ENCODE results near the gene SLC13A4. TPM values are rescaled to one million over a fixed set of nuclear protein-coding genes. Genes with fewer than 3 reads are reported as not detected.

Gene SLC13A4
- total RNA-seq, 2 donors from 2014 or later: 1.8 to 3.2 TPM

GRCh38 chr7:135729230-135729629 is 1.2 kb upstream of the SLC13A4 start:
- TF ChIP-seq CTCF (conservative IDR thresholded peaks at IDR 0.05): no peak
- Histone ChIP-seq H3K4me1 (ENCODE audit: control insufficient read depth, insufficient read depth, low read length) (no peaks in the 10 kb centered on the region), H3K27me3 (ENCODE audit: control insufficient read depth, insufficient read depth, low read length, poor library complexity, severe bottlenecking) (no peaks in the 10 kb centered on the region), H3K9ac (ENCODE audit: extremely low read depth, low read length, poor library complexity, severe bottlenecking) (no peak overlapping the region), H3K27ac (ENCODE audit: low read depth, low read length) (no peak overlapping the region), H3K9me3 (ENCODE audit: control insufficient read depth, low read length) (no peaks in the 10 kb centered on the region), H3K36me3 (ENCODE audit: control insufficient read depth, insufficient read depth, low read length) (no peaks in the 10 kb centered on the region), H3K4me3 (ENCODE audit: low read length) (no peak overlapping the region)
- 91 to 100% methylated on average over 2 to 5 of the region's 5 CpGs for WGBS, 2 experiments (ENCODE audit: insufficient coverage in 1 of 2, insufficient read length in 1 of 2)
- peaks cover 24% of the 10 kb centered on the region for H3K4me1 Mint-ChIP-seq
- H3K27me3 Mint-ChIP-seq (ENCODE audit: insufficient read depth): no peaks in the 10 kb centered on the region
- no peak overlapping the region for H3K27ac Mint-ChIP-seq
- no peak for DNase-seq
- H3K4me3 Mint-ChIP-seq: no peak overlapping the region
- no peaks in the 10 kb centered on the region for H3K9me3 Mint-ChIP-seq
- H3K36me3 Mint-ChIP-seq (ENCODE audit: low read depth): no peaks in the 10 kb centered on the region

GRCh38 chr7:135726911-135727673 is 894 bp downstream of the SLC13A4 start:
- Histone ChIP-seq H3K9ac (ENCODE audit: extremely low read depth, low read length, poor library complexity, severe bottlenecking) (no peak overlapping the region), H3K27me3 (ENCODE audit: control insufficient read depth, insufficient read depth, low read length, poor library complexity, severe bottlenecking) (no peaks in the 10 kb centered on the region), H3K4me1 (ENCODE audit: control insufficient read depth, insufficient read depth, low read length) (no peaks in the 10 kb centered on the region), H3K9me3 (ENCODE audit: control insufficient read depth, low read length) (no peaks in the 10 kb centered on the region), H3K4me3 (ENCODE audit: low read length) (no peak overlapping the region), H3K36me3 (ENCODE audit: control insufficient read depth, insufficient read depth, low read length) (no peaks in the 10 kb centered on the region), H3K27ac (ENCODE audit: low read depth, low read length) (no peak overlapping the region)
- no peak overlapping the region for H3K27ac Mint-ChIP-seq
- no peaks in the 10 kb centered on the region for H3K36me3 Mint-ChIP-seq (ENCODE audit: low read depth)
- H3K4me1 Mint-ChIP-seq: peaks cover 28% of the 10 kb centered on the region
- no peak for TF ChIP-seq CTCF (conservative IDR thresholded peaks at IDR 0.05)
- H3K9me3 Mint-ChIP-seq: no peaks in the 10 kb centered on the region
- no peak for DNase-seq
- WGBS, 2 experiments (ENCODE audit: insufficient coverage in 1 of 2, insufficient read length in 1 of 2): 94 to 95% methylated on average over 16 to 30 of the region's 30 CpGs
- H3K27me3 Mint-ChIP-seq (ENCODE audit: insufficient read depth): no peaks in the 10 kb centered on the region
- H3K4me3 Mint-ChIP-seq: no peak overlapping the region

- H3K27me3 ChIP-seq (ENCODE audit: control insufficient read depth, insufficient read depth, low read length, poor library complexity, severe bottlenecking): no peaks in the 10 kb centered on the region
- H3K9ac ChIP-seq (ENCODE audit: extremely low read depth, low read length, poor library complexity, severe bottlenecking): no peak overlapping the region
- H3K36me3 ChIP-seq (ENCODE audit: control insufficient read depth, insufficient read depth, low read length): no peaks in the 10 kb centered on the region
- no peak overlapping the region for H3K27ac Mint-ChIP-seq
- no peak overlapping the region for H3K27ac ChIP-seq (ENCODE audit: low read depth, low read length)
- H3K9me3 ChIP-seq (ENCODE audit: control insufficient read depth, low read length): no peaks in the 10 kb centered on the region
- no peak for DNase-seq
- no peak overlapping the region for H3K4me3 Mint-ChIP-seq
- peaks cover 28% of the 10 kb centered on the region for H3K4me1 Mint-ChIP-seq
- TF ChIP-seq CTCF (conservative IDR thresholded peaks at IDR 0.05): peak; percentile 25
- H3K36me3 Mint-ChIP-seq (ENCODE audit: low read depth): no peaks in the 10 kb centered on the region
- H3K4me3 ChIP-seq (ENCODE audit: low read length): no peak overlapping the region
- no peaks in the 10 kb centered on the region for H3K4me1 ChIP-seq (ENCODE audit: control insufficient read depth, insufficient read depth, low read length)
- no peaks in the 10 kb centered on the region for H3K9me3 Mint-ChIP-seq
- H3K27me3 Mint-ChIP-seq (ENCODE audit: insufficient read depth): no peaks in the 10 kb centered on the region
- 76 to 95% methylated on average over 2 to 5 of the region's 5 CpGs for WGBS, 2 experiments (ENCODE audit: insufficient coverage in 1 of 2, insufficient read length in 1 of 2)
Observed at GRCh38 chr7:135726276-135726788, 1.7 kb downstream of the SLC13A4 start.
